ENCODE measurements around the gene B9D1. TPM values are rescaled to one million over a fixed set of nuclear protein-coding genes. Genes with fewer than 3 reads are reported as not detected.

The B9D1 gene
- total and polyA plus RNA-seq, 11 donors: 5.6 to 27.9 (median 10.7) TPM

DNA sequence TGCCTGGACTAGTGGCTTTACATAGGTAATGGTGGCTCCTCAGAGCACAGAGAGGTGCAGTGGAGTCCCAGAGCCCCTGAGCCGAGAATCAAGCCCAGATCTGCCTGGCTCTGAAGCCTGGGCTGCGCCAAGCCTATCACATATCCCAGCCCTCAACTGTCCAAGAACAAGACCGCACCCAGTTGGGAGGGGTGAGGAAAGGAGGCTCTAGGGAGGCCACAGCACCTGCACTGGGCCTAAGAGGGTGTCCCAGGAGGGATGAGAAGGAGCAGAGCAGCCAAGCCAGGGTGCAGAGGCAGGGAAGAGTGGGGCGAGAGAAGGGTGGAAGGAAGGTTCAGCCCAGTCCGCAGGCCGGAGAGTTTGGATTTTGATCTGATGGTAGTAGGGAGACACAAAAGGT is 47.6 kb upstream of the B9D1 start:
- no peak for TF ChIP-seq POLR2A (IDR thresholded peaks at IDR 0.05)
- no peaks in the 10 kb centered on the region for H3K9me3 ChIP-seq
- H3K4me1 ChIP-seq: peaks cover 0 to 14% (median 0%) of the 10 kb centered on the region in 12 donors
- H3K4me3 ChIP-seq: no peak overlapping the region
- WGBS, 4 donors: 90 to 96% (median 95%) methylated on average over 6 of the region's 6 CpGs
- intact Hi-C loops (cut with DNase I): loop anchor here in 1 of 10 donors (5.0 kb wide), 1 partner anchor 38 kb away; no protein-coding TSS in a partner anchor
- ATAC-seq: no peak
- no peak overlapping the region for H3K27ac ChIP-seq
- H3K36me3 ChIP-seq: no peaks in the 10 kb centered on the region
- H3K27me3 ChIP-seq: no peaks in the 10 kb centered on the region
- no peak for DNase-seq

GRCh38 chr17:19409509-19409908 is 47.0 kb upstream of the B9D1 start:
- intact Hi-C loops (cut with DNase I): no loop called here
- no peak for TF ChIP-seq POLR2A (IDR thresholded peaks at IDR 0.05)

GRCh38 chr17:19409066-19409465 is 46.5 kb upstream of the B9D1 start:
- ATAC-seq: no peak
- Histone ChIP-seq H3K4me3 (no peak overlapping the region), H3K27ac (no peak overlapping the region), H3K4me1 (peaks cover 0 to 14% (median 0%) of the 10 kb centered on the region in 12 donors), H3K9me3 (no peaks in the 10 kb centered on the region), H3K27me3 (no peaks in the 10 kb centered on the region), H3K36me3 (no peaks in the 10 kb centered on the region)
- TF ChIP-seq POLR2A (IDR thresholded peaks at IDR 0.05): no peak
- TF ChIP-seq, protein P1, sequence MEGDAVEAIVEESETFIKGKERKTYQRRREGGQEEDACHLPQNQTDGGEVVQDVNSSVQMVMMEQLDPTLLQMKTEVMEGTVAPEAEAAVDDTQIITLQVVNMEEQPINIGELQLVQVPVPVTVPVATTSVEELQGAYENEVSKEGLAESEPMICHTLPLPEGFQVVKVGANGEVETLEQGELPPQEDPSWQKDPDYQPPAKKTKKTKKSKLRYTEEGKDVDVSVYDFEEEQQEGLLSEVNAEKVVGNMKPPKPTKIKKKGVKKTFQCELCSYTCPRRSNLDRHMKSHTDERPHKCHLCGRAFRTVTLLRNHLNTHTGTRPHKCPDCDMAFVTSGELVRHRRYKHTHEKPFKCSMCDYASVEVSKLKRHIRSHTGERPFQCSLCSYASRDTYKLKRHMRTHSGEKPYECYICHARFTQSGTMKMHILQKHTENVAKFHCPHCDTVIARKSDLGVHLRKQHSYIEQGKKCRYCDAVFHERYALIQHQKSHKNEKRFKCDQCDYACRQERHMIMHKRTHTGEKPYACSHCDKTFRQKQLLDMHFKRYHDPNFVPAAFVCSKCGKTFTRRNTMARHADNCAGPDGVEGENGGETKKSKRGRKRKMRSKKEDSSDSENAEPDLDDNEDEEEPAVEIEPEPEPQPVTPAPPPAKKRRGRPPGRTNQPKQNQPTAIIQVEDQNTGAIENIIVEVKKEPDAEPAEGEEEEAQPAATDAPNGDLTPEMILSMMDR (IDR thresholded peaks at IDR 0.05): no peak
- no peak for DNase-seq
- 95 to 100% (median 96%) methylated on average over 3 of the region's 3 CpGs for WGBS, 4 donors
- intact Hi-C loops (cut with DNase I): no loop called here

More at GRCh38 chr17:19409509-19409908, 47.0 kb upstream of the B9D1 start:
- WGBS, 4 donors: 89 to 100% (median 93%) methylated on average over 3 of the region's 3 CpGs
- no peak for ATAC-seq
- Histone ChIP-seq H3K4me3 (no peak overlapping the region), H3K27me3 (no peaks in the 10 kb centered on the region), H3K9me3 (no peaks in the 10 kb centered on the region), H3K36me3 (no peaks in the 10 kb centered on the region), H3K4me1 (peaks cover 0 to 14% (median 0%) of the 10 kb centered on the region in 12 donors), H3K27ac (no peak overlapping the region)
- no peak for DNase-seq

DNA sequence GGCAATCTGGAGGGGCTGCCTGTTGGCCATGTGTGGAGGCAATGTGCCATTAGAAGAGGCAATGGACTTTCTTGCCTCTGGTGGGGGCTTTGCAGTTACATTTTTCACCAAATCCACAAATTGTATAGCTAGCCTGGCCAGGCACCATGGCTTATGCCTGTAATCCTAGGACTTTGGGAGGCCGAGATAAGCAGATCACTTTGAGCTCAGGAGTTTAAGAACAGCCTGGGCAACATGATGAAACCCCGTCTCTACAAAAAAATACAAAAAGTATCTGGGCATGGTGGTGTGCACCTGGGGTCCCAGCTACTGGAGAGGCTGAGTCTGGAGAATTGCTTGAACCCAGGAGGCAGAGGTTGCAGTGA is 45.8 kb upstream of the B9D1 start:
- no peak overlapping the region for H3K4me3 ChIP-seq
- H3K27ac ChIP-seq: no peak overlapping the region
- WGBS, 4 donors: 95 to 100% (median 95%) methylated on average over 2 of the region's 2 CpGs
- intact Hi-C loops (cut with DNase I): no loop called here
- H3K9me3 ChIP-seq: no peaks in the 10 kb centered on the region
- DNase-seq (no peak), ATAC-seq (no peak)
- H3K4me1 ChIP-seq: peaks cover 0 to 14% (median 0%) of the 10 kb centered on the region in 12 donors
- no peaks in the 10 kb centered on the region for H3K36me3 ChIP-seq
- TF ChIP-seq POLR2A (IDR thresholded peaks at IDR 0.05): no peak
- no peaks in the 10 kb centered on the region for H3K27me3 ChIP-seq

DNA sequence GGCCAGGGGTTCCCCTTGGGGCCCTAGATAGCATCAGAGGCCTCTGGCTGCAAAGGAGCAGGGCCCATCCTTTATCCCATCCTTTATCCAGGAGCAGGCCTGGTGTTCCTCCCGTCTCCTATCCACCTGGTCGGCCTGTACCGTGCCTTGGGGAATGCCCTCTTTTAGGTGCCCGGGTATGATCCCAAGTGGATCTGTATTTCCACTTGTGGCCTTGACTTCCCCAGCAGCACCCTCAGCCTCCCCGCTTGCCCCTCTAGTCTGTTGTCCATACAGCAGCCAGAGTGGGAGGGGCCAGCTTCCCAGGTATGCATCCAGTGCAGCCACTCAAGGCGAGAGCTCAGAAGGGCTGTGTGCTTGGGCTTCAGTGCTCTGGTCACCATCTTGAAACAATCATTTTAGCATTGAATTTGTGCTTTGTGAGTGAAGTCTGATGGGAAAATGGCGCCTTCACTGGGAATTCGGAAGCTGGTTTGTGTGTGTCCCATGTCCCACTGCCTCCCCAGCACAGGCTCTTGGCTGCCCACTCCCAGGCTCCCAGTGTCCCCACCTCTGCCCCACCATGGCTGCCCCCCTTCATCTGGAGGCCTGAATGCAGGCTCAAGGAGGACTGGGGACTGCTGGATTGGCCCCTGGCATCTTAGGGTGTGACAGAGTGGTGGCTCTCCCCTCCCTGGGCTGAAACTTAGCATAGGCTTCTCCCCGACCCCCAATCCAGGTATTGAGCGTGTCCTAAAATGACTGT is 45.2 kb upstream of the B9D1 start:
- Histone ChIP-seq H3K36me3 (no peaks in the 10 kb centered on the region), H3K27ac (no peak overlapping the region), H3K4me3 (no peak overlapping the region), H3K4me1 (peaks cover 0 to 14% (median 0%) of the 10 kb centered on the region in 12 donors), H3K9me3 (no peaks in the 10 kb centered on the region), H3K27me3 (no peaks in the 10 kb centered on the region)
- DNase-seq: no peak
- no peak for TF ChIP-seq POLR2A (IDR thresholded peaks at IDR 0.05)
- TF ChIP-seq, protein P1 (IDR thresholded peaks at IDR 0.05): no peak
- 95 to 98% (median 97%) methylated on average over 10 of the region's 10 CpGs for WGBS, 4 donors
- no peak for ATAC-seq
- intact Hi-C loops (cut with DNase I): no loop called here

Data from heart left ventricle (tissue), 16 donors.